GM12878 (cell line): ENCODE results near the gene CTSC. TPM values are rescaled to one million over a fixed set of nuclear protein-coding genes. Genes with fewer than 3 reads are reported as not detected.

ENCODE experiments used
- ATAC-seq: fragments of 200-7000 bp; cut with Tn5 transposase; 3 replicates; pipeline ENCODE4 v1.9.1; 2020; ENCODE audit warnings: mild to moderate bottlenecking, moderate library complexity
- BruUV-seq: library from RNA; stranded (reverse); fragments of 400-500 nt; replicated peaks from 2 replicates; lab custom pipeline; 2021; lab: Mats Ljungman, UMichigan
- CTCF ChIA-PET: fragments of 300-600 bp; sonication (Branson Sonifier 250); formaldehyde crosslinking; extraction: SDS; loops from one replicate; lab custom pipeline; 2021; ENCODE audit warnings: inconsistent platforms; lab: Yijun Ruan, JAX
- POLR2A ChIA-PET: fragments of 350-600 bp; formaldehyde crosslinking; extraction: SDS; loops from one replicate; lab custom pipeline; 2021; ENCODE audit warnings: inconsistent platforms; lab: Charles Lee
- RAD21 ChIA-PET: fragments of 300-600 bp; sonication (Branson Sonifier 250); formaldehyde crosslinking; loops from one replicate; lab custom pipeline; 2023; ENCODE audit warnings: antibody characterized with exemption; ENCODE audit not compliant: unreplicated experiment; lab: Charles Lee
- SMC1A ChIA-PET: fragments of 300-600 bp; sonication (Branson Sonifier 250); formaldehyde crosslinking; loops from one replicate; lab custom pipeline; 2023; ENCODE audit not compliant: unreplicated experiment, uncharacterized antibody; lab: Charles Lee
- DNase-seq: peaks from one replicate; pipeline ENCODE4 v3.0.0-alpha.2; 2011; ENCODE audit warnings: low read depth, low spot score
- FAIRE-seq: peaks from 3 replicates; lab custom pipeline; 2011; peaks lifted over from hg19 to GRCh38; lab: Jason Lieb, UNC
- H2AFZ ChIP-seq: 2 replicates; pipeline ENCODE4 v1.6.0; 2011; ENCODE audit warnings: low read depth, low read length, control low read depth; ENCODE audit not compliant: control insufficient read depth
- H3K27ac ChIP-seq: 2 replicates; pipeline ENCODE4 v1.5.1; 2011; ENCODE audit warnings: control low read depth; ENCODE audit not compliant: control insufficient read depth, insufficient read depth
- H3K27me3 ChIP-seq, 2 experiments: replicated peaks in 1 of 2; 2 replicates each; pipeline versions ENCODE4 v1.6.0 to v1.6.1; 2011; ENCODE audit warnings: low read length in 1 of 2; ENCODE audit not compliant: control insufficient read depth in 2 of 2, insufficient read depth in 2 of 2
- H3K36me3 ChIP-seq, 2 experiments: 2 replicates each; pipeline ENCODE4 v1.5.1; 2011; ENCODE audit warnings: low read length in 1 of 2; ENCODE audit not compliant: control insufficient read depth in 2 of 2, insufficient read depth in 2 of 2
- H3K4me1 ChIP-seq: 2 replicates; pipeline ENCODE4 v1.6.1; 2011; ENCODE audit warnings: mild to moderate bottlenecking, low read length, moderate library complexity, mixed read lengths; ENCODE audit not compliant: control insufficient read depth, insufficient read depth
- H3K4me2 ChIP-seq: 2 replicates; pipeline ENCODE4 v1.6.0; 2011; ENCODE audit warnings: control low read depth; ENCODE audit not compliant: control insufficient read depth, insufficient read depth
- H3K4me3 ChIP-seq: fragments of 200-600 bp; sonication (generic); 2 replicates; pipeline ENCODE4 v1.5.1; 2016
- H3K79me2 ChIP-seq: 2 replicates; pipeline ENCODE4 v1.6.0; 2011; ENCODE audit warnings: low read length; ENCODE audit not compliant: control insufficient read depth, insufficient read depth
- H3K9ac ChIP-seq: 2 replicates; pipeline ENCODE4 v1.8.0; 2011; ENCODE audit warnings: low read length, control low read depth, mixed read lengths; ENCODE audit not compliant: control insufficient read depth, insufficient read depth
- H3K9me3 ChIP-seq: replicated peaks from 3 replicates; pipeline ENCODE4 v1.5.1; 2011; ENCODE audit warnings: mild to moderate bottlenecking, low read length; ENCODE audit not compliant: control insufficient read depth, insufficient read depth
- H4K20me1 ChIP-seq: 2 replicates; pipeline ENCODE4 v1.6.0; 2011; ENCODE audit not compliant: control insufficient read depth, insufficient read depth
- BMI1 ChIP-seq: fragments of 450-650 bp; IDR thresholded peaks from 2 replicates; pipeline ENCODE4 v1.6.1; 2016; ENCODE audit warnings: mild to moderate bottlenecking, moderate library complexity, borderline replicate concordance
- DPF2 ChIP-seq: fragments of 450-650 bp; IDR thresholded peaks from 2 replicates; pipeline ENCODE4 v1.6.1; 2017; ENCODE audit warnings: mild to moderate bottlenecking
- EED ChIP-seq: sonication (generic); IDR thresholded peaks from 2 replicates; pipeline ENCODE4 v1.6.1; 2016; ENCODE audit warnings: antibody characterized with exemption, low read depth
- EP300 ChIP-seq, 2 experiments: fragments of 150-350 bp in 1 of 2; IDR thresholded peaks; 2 replicates each; pipeline ENCODE4 v1.6.1; 2011 to 2012; ENCODE audit warnings: low read depth in 2 of 2, low read length in 2 of 2, borderline replicate concordance in 1 of 2, improper control_type of control experiment in 1 of 2, inconsistent platforms in 1 of 2; ENCODE audit not compliant: control insufficient read depth in 1 of 2
- FOXK2 ChIP-seq: fragments of 450-650 bp; IDR thresholded peaks from 2 replicates; pipeline ENCODE4 v1.6.1; 2017; ENCODE audit warnings: mild to moderate bottlenecking, moderate library complexity
- IKZF1 ChIP-seq: fragments of 450-650 bp; conservative IDR thresholded peaks from 2 replicates; pipeline ENCODE4 v1.6.1; 2017; ENCODE audit warnings: antibody characterized with exemption, mild to moderate bottlenecking
- IKZF2 ChIP-seq, 2 experiments: fragments of 450-650 bp; IDR thresholded peaks; 2 replicates each; pipeline ENCODE4 v1.6.1; 2017; ENCODE audit warnings: mild to moderate bottlenecking in 2 of 2, moderate library complexity in 2 of 2
- KDM1A ChIP-seq: fragments of 200-600 bp; sonication (generic); IDR thresholded peaks from 2 replicates; pipeline ENCODE4 v1.6.1; 2016; ENCODE audit warnings: borderline replicate concordance
- NFIC ChIP-seq: IDR thresholded peaks from 2 replicates; pipeline ENCODE4 v1.6.1; 2012; ENCODE audit warnings: low read depth, mild to moderate bottlenecking, inconsistent platforms, low read length, moderate library complexity
- NFYB ChIP-seq: IDR thresholded peaks from 2 replicates; pipeline ENCODE4 v1.6.1; 2011; ENCODE audit warnings: low read depth, mild to moderate bottlenecking, low read length, improper control_type of control experiment, moderate library complexity; ENCODE audit not compliant: insufficient read depth
- NR2F1 ChIP-seq: fragments of 450-650 bp; conservative IDR thresholded peaks from 2 replicates; pipeline ENCODE4 v1.6.1; 2017; ENCODE audit warnings: mild to moderate bottlenecking
- PKNOX1 ChIP-seq: fragments of 450-650 bp; IDR thresholded peaks from 2 replicates; pipeline ENCODE4 v1.6.1; 2016; ENCODE audit warnings: mild to moderate bottlenecking
- RAD51 ChIP-seq: fragments of 450-650 bp; IDR thresholded peaks from 2 replicates; pipeline ENCODE4 v1.6.1; 2016; ENCODE audit warnings: moderate library complexity, mild to moderate bottlenecking, inconsistent platforms
- RUNX3 ChIP-seq: IDR thresholded peaks from 2 replicates; pipeline ENCODE4 v1.6.1; 2012; ENCODE audit warnings: low read length, inconsistent platforms
- SMARCA5 ChIP-seq: fragments of 450-650 bp; IDR thresholded peaks from 2 replicates; pipeline ENCODE4 v1.6.1; 2017; ENCODE audit warnings: mild to moderate bottlenecking
- SPI1 ChIP-seq: IDR thresholded peaks from 2 replicates; pipeline ENCODE4 v1.6.1; 2011; ENCODE audit warnings: low read depth, mild to moderate bottlenecking, low read length, moderate library complexity, borderline replicate concordance; ENCODE audit not compliant: insufficient read depth
- USF2 ChIP-seq: IDR thresholded peaks from 2 replicates; pipeline ENCODE4 v1.6.1; 2011; ENCODE audit warnings: low read depth, low read length, improper control_type of control experiment, borderline replicate concordance
- ZNF217 ChIP-seq: fragments of 450-650 bp; IDR thresholded peaks from 2 replicates; pipeline ENCODE4 v1.6.1; 2017; ENCODE audit warnings: antibody characterized with exemption, mild to moderate bottlenecking
- ZNF24 ChIP-seq: fragments of 450-650 bp; IDR thresholded peaks from 2 replicates; pipeline ENCODE4 v1.6.1; 2017; ENCODE audit warnings: antibody characterized with exemption, mild to moderate bottlenecking
- ZNF384 ChIP-seq: IDR thresholded peaks from 2 replicates; pipeline ENCODE4 v1.6.1; 2012; ENCODE audit warnings: low read depth, mild to moderate bottlenecking, low read length, improper control_type of control experiment, borderline replicate concordance
- WGBS: methylation state at CpG from one replicate; pipeline ENCODE4 v1.1.6; 2016; ENCODE audit warnings: low lambda C conversion rate; ENCODE audit not compliant: insufficient replicate concordance, insufficient coverage; ENCODE audit errors: missing lambda C conversion rate; 5-methylcytosine and 5-hydroxymethylcytosine counted together
- in situ Hi-C: fragments of 300-500 bp; cut with MboI; formaldehyde crosslinking; loops from 9 replicates; pipeline ENCODE4 v1.14.3; 2018; ENCODE audit warnings: mixed read lengths
- intact Hi-C: fragments of 100-400 bp; cut with micrococcal nuclease; formaldehyde crosslinking; loops from one replicate; pipeline ENCODE4 v1.14.2; 2022; ENCODE audit not compliant: unreplicated experiment
- polyA plus RNA-seq, 11 experiments: library from polyadenylated mRNA; depleted of rRNA in 4 of 11; unstranded in 6 of 11; stranded (reverse) in 5 of 11; fragments of >200 nt; fragmentation: Nextera tagmentation in 4 of 11; fragmentation: Illumina TruSeq in 1 of 11; extraction: Ambion mirVana in 4 of 11; extraction: Trizol in 1 of 11; gene quantifications; 1 replicate in 1 of 11; 2 replicates in 10 of 11; pipeline versions ENCODE4 v1.2.1 to v1.2.3, GENCODE V29; 2011 to 2016; ENCODE audit warnings: inconsistent platforms in 2 of 11, missing spikeins in 2 of 11, low read depth in 1 of 11
- total RNA-seq, 4 experiments: library from RNA; depleted of rRNA in 3 of 4; stranded (reverse); fragments of >200 nt in 3 of 4; fragmentation: Illumina TruSeq in 1 of 4; extraction: Trizol in 1 of 4; gene quantifications; 2 replicates each; pipeline versions ENCODE4 v1.2.1 to v1.2.3, GENCODE V29; 2013 to 2021
- TF ChIP-seq, protein P1 (sequence below): fragments of 450-650 bp; IDR thresholded peaks from 2 replicates; pipeline ENCODE4 v1.6.1; 2017; ENCODE audit warnings: low read depth, mild to moderate bottlenecking, moderate library complexity

Gene CTSC
- total and polyA plus RNA-seq, 10 of the 15 experiments (the other 5 are each of a cell fraction or from before 2014, with no cell fraction given) = 289 to 1,123 (median 430) TPM

GRCh38 chr11:88354912-88355311 lies 17.4 kb upstream of the CTSC start:
- Histone ChIP-seq H3K27me3 (no peaks in the 10 kb centered on the region), H3K27ac (peak overlapping the region; percentile 83), H2AFZ (no peak overlapping the region; the same call in 1 of the 2 replicates), H3K9me3 (no peaks in the 10 kb centered on the region), H3K4me1 (peaks cover 45% of the 10 kb centered on the region), H3K9ac (no peak overlapping the region), H4K20me1 (no peaks in the 10 kb centered on the region), H3K79me2 (peaks cover 16% of the 10 kb centered on the region), H3K36me3 (no peaks in the 10 kb centered on the region), H3K4me3 (peak overlapping the region; percentile 30; the same call in 1 of the 2 replicates), H3K4me2 (peak overlapping the region; percentile 61)
- ChIA-PET SMC1A (interaction anchor here (1.3 to 11.2 kb wide), 16 partner anchors 10 to 253 kb away, joined by 3 to 171 read pairs (median 8); partner anchors contain the start of gene CTSC), RAD21 (interaction anchor here (0.7 to 11.0 kb wide), 15 partner anchors 8 to 251 kb away, joined by 3 to 299 read pairs (median 4); partner anchors contain the start of gene CTSC), POLR2A (interaction anchor here (0.6 to 9.6 kb wide), 8 partner anchors 10 to 86 kb away, joined by 3 to 116 read pairs (median 8); partner anchors contain the start of gene CTSC), CTCF (interaction anchor here (1.2 to 6.5 kb wide), 15 partner anchors 9 to 251 kb away, joined by 3 to 42 read pairs (median 6); partner anchors contain the start of gene CTSC)
- in situ Hi-C loops = loop anchor here (5.0 kb wide), 1 partner anchor 48 kb away; no protein-coding TSS in a partner anchor
- intact Hi-C loops = loop anchor here (1.0 to 5.0 kb wide), 3 partner anchors 18 to 187 kb away; partner anchors contain the start of genes CTSC and RAB38
- FAIRE-seq = peak; percentile 7
- 2% methylated on average over 2 of the region's 2 CpGs for whole genome bisulfite sequencing
- ATAC-seq = peak; percentile 66
- BruUV-seq = no TSS peak
- peak; percentile 53 for DNase-seq
- TF ChIP-seq EED (0 out of 2 replicates have a peak, but pooled peaks have one; percentile 38), RUNX3 (peak; percentile 28; the same call in 1 of the 2 replicates), IKZF1 (peak; percentile 51; the same call in 1 of the 2 replicates), FOXK2 (no peak), ZNF24 (no peak), NFIC (0 out of 2 replicates have a peak, but pooled peaks have one; percentile 2), ZNF217 (peak; percentile 55; the same call in 1 of the 2 replicates), USF2 (no peak), KDM1A (no peak), IKZF2 (IDR thresholded peaks at IDR 0.05) (peak; percentile 65 to 69; a peak in 3 of 4 replicates), ZNF384 (no peak), NR2F1 (0 out of 2 replicates have a peak, but pooled peaks have one; percentile 15), DPF2 (peak; percentile 59), NFYB (0 out of 2 replicates have a peak, but pooled peaks have one; percentile 29), RAD51 (peak; percentile 24; the same call in 1 of the 2 replicates), SPI1 (peak; percentile 92), SMARCA5 (0 out of 2 replicates have a peak, but pooled peaks have one; percentile 15), BMI1 (peak; percentile 32; the same call in 1 of the 2 replicates), PKNOX1 (peak; percentile 17; the same call in 1 of the 2 replicates), EP300 (IDR thresholded peaks at IDR 0.05; ENCODE audit: borderline replicate concordance in 1 of 2, control insufficient read depth in 1 of 2, low read depth in 2 of 2, low read length in 2 of 2) (peak; percentile 48 to 52; a peak in 1 of 4 replicates)
- TF ChIP-seq, protein P1, sequence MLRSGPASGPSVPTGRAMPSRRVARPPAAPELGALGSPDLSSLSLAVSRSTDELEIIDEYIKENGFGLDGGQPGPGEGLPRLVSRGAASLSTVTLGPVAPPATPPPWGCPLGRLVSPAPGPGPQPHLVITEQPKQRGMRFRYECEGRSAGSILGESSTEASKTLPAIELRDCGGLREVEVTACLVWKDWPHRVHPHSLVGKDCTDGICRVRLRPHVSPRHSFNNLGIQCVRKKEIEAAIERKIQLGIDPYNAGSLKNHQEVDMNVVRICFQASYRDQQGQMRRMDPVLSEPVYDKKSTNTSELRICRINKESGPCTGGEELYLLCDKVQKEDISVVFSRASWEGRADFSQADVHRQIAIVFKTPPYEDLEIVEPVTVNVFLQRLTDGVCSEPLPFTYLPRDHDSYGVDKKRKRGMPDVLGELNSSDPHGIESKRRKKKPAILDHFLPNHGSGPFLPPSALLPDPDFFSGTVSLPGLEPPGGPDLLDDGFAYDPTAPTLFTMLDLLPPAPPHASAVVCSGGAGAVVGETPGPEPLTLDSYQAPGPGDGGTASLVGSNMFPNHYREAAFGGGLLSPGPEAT = peak; percentile 11; the same call in 1 of the 2 replicates
